HG02759 (cell line): ENCODE results near the gene SH3GL2.

ENCODE experiments used
- ATAC-seq: cut with Tn5 transposase; IDR thresholded peaks from one replicate; pipeline ENCODE4 v1.9.1; 2021; ENCODE audit warnings: mild to moderate bottlenecking, moderate library complexity; ENCODE audit not compliant: unreplicated experiment

The SH3GL2 gene

GRCh38 chr9:17578911-17579793, at the start of gene SH3GL2:
SH3GL2 (plus strand) TSS chr9:17579066.
- peak; percentile 73 for ATAC-seq

GRCh38 chr9:17531642-17532254, 47.1 kb upstream of the SH3GL2 start:
- peak; percentile 81 for ATAC-seq

- ATAC-seq: no peak
Measured at GRCh38 chr9:17532461-17532860, 46.4 kb upstream of the SH3GL2 start.

GRCh38 chr9:17535176-17535575, 43.7 kb upstream of the SH3GL2 start:
- ATAC-seq: no peak

- no peak for ATAC-seq
Measured at GRCh38 chr9:17536027-17536426, 42.8 kb upstream of the SH3GL2 start.

GRCh38 chr9:17551023-17551422, 27.8 kb upstream of the SH3GL2 start:
- no peak for ATAC-seq

GRCh38 chr9:17555362-17556054, 23.4 kb upstream of the SH3GL2 start:
- ATAC-seq: no peak

GRCh38 chr9:17556255-17556654, 22.6 kb upstream of the SH3GL2 start:
- no peak for ATAC-seq

- ATAC-seq: no peak
Measured at GRCh38 chr9:17556935-17557334, 21.9 kb upstream of the SH3GL2 start.

- ATAC-seq: no peak
Measured at GRCh38 chr9:17571825-17572224, 7.0 kb upstream of the SH3GL2 start.

GRCh38 chr9:17574342-17574741, 4.5 kb upstream of the SH3GL2 start:
- ATAC-seq: no peak

GRCh38 chr9:17578577-17578910, 322 bp upstream of the SH3GL2 start:
- ATAC-seq: no peak

- no peak for ATAC-seq
Measured at GRCh38 chr9:17580119-17580518, 1.3 kb downstream of the SH3GL2 start.

GRCh38 chr9:17587113-17587512, 8.2 kb downstream of the SH3GL2 start:
- no peak for ATAC-seq

GRCh38 chr9:17588395-17588794, 9.5 kb downstream of the SH3GL2 start:
- ATAC-seq: no peak

- ATAC-seq: no peak
Measured at GRCh38 chr9:17588941-17589340, 10.1 kb downstream of the SH3GL2 start.

GRCh38 chr9:17589771-17590170, 10.9 kb downstream of the SH3GL2 start:
- ATAC-seq: no peak

GRCh38 chr9:17594961-17595360, 16.1 kb downstream of the SH3GL2 start:
- no peak for ATAC-seq

- ATAC-seq: no peak
Measured at GRCh38 chr9:17597977-17598376, 19.1 kb downstream of the SH3GL2 start.

GRCh38 chr9:17600962-17601593, 22.2 kb downstream of the SH3GL2 start:
- ATAC-seq: no peak

- ATAC-seq: no peak
Measured at GRCh38 chr9:17604556-17604955, 25.7 kb downstream of the SH3GL2 start.
